H9 (cell line): Measurements from ENCODE around the gene RERE. TPM values are rescaled to one million over a fixed set of nuclear protein-coding genes. Genes with fewer than 3 reads are reported as not detected.

Experiments used
- DNase-seq: peaks from one replicate; pipeline ENCODE4 v3.0.0-alpha.2; 2017
- H2AFZ ChIP-seq: one replicate; pipeline ENCODE4 v1.6.1; 2013; ENCODE audit warnings: mild to moderate bottlenecking, low read length, control low read depth, moderate library complexity
- H2AK5ac ChIP-seq: 2 replicates; pipeline ENCODE4 v1.6.1; 2013; ENCODE audit warnings: low read length, control low read depth, mixed read lengths; ENCODE audit not compliant: insufficient read length
- H2BK120ac ChIP-seq: one replicate; pipeline ENCODE4 v1.6.1; 2013; ENCODE audit warnings: low read depth, mild to moderate bottlenecking, low read length, control low read depth, inconsistent platforms; ENCODE audit not compliant: poor library complexity, severe bottlenecking
- H2BK12ac ChIP-seq: 2 replicates; pipeline ENCODE4 v1.6.1; 2013; ENCODE audit warnings: low read length, control low read depth, mixed read lengths, low read depth; ENCODE audit not compliant: insufficient read length
- H2BK15ac ChIP-seq: 2 replicates; pipeline ENCODE4 v1.6.1; 2013; ENCODE audit warnings: low read depth, low read length, control low read depth
- H2BK20ac ChIP-seq: one replicate; pipeline ENCODE4 v1.6.1; 2013; ENCODE audit warnings: low read depth, mild to moderate bottlenecking, low read length, control low read depth, inconsistent platforms; ENCODE audit not compliant: poor library complexity, severe bottlenecking
- H2BK5ac ChIP-seq: 2 replicates; pipeline ENCODE4 v1.6.1; 2013; ENCODE audit warnings: low read length, control low read depth, mixed read lengths; ENCODE audit not compliant: insufficient read length
- H3K14ac ChIP-seq: 2 replicates; pipeline ENCODE4 v1.6.1; 2013; ENCODE audit warnings: low read length, control low read depth; ENCODE audit not compliant: insufficient read depth
- H3K18ac ChIP-seq: 2 replicates; pipeline ENCODE4 v1.6.1; 2013; ENCODE audit warnings: low read depth, mild to moderate bottlenecking, mixed read lengths, low read length, control low read depth; ENCODE audit not compliant: insufficient read length
- H3K23ac ChIP-seq: 2 replicates; pipeline ENCODE4 v1.6.1; 2013; ENCODE audit warnings: low read length, control low read depth, mixed read lengths, low read depth; ENCODE audit not compliant: insufficient read length
- H3K23me2 ChIP-seq: 2 replicates; pipeline ENCODE4 v1.6.1; 2013; ENCODE audit warnings: low read depth, mild to moderate bottlenecking, mixed read lengths, low read length, control low read depth; ENCODE audit not compliant: insufficient read length, poor library complexity, severe bottlenecking
- H3K27ac ChIP-seq: 2 replicates; pipeline ENCODE4 v1.5.1; 2013; ENCODE audit warnings: low read length, control low read depth, mixed read lengths, low read depth; ENCODE audit not compliant: insufficient read length
- H3K27me3 ChIP-seq: 2 replicates; pipeline ENCODE4 v1.6.1; 2013; ENCODE audit warnings: low read length, control low read depth, inconsistent platforms; ENCODE audit not compliant: insufficient read depth
- H3K4ac ChIP-seq: 2 replicates; pipeline ENCODE4 v1.6.1; 2013; ENCODE audit warnings: low read depth, mild to moderate bottlenecking, control low read depth, inconsistent platforms, low read length, moderate library complexity
- H3K4me1 ChIP-seq: 2 replicates; pipeline ENCODE4 v1.6.1; 2013; ENCODE audit warnings: low read length, control low read depth, inconsistent platforms; ENCODE audit not compliant: insufficient read depth
- H3K4me2 ChIP-seq: 2 replicates; pipeline ENCODE4 v1.6.1; 2013; ENCODE audit warnings: low read length, control low read depth, mixed read lengths; ENCODE audit not compliant: insufficient read length, insufficient read depth
- H3K56ac ChIP-seq: 2 replicates; pipeline ENCODE4 v1.6.1; 2013; ENCODE audit warnings: low read depth, mild to moderate bottlenecking, mixed read lengths, low read length, control low read depth; ENCODE audit not compliant: insufficient read length
- H3K79me1 ChIP-seq: 2 replicates; pipeline ENCODE4 v1.6.1; 2013; ENCODE audit warnings: low read depth, mild to moderate bottlenecking, moderate library complexity, low read length, control low read depth, inconsistent platforms; ENCODE audit not compliant: insufficient read depth, poor library complexity, severe bottlenecking
- H3K79me2 ChIP-seq: 2 replicates; pipeline ENCODE4 v1.6.1; 2013; ENCODE audit warnings: low read length, control low read depth, inconsistent platforms; ENCODE audit not compliant: insufficient read depth
- H3K9ac ChIP-seq: 2 replicates; pipeline ENCODE4 v1.6.1; 2013; ENCODE audit warnings: low read length, control low read depth, mixed read lengths; ENCODE audit not compliant: insufficient read length; ENCODE audit errors: extremely low read depth
- H3K9me3 ChIP-seq: one replicate; pipeline ENCODE4 v1.6.1; 2013; ENCODE audit warnings: low read depth, low read length, inconsistent platforms; ENCODE audit not compliant: control insufficient read depth
- H3T11ph ChIP-seq: one replicate; pipeline ENCODE4 v1.6.1; 2013; ENCODE audit warnings: mild to moderate bottlenecking, low read length, control low read depth, inconsistent platforms
- H4K20me1 ChIP-seq: one replicate; pipeline ENCODE4 v1.6.1; 2013; ENCODE audit not compliant: control insufficient read depth, insufficient read length, insufficient read depth
- H4K5ac ChIP-seq: 2 replicates; pipeline ENCODE4 v1.6.1; 2013; ENCODE audit warnings: low read depth, mild to moderate bottlenecking, mixed read lengths, low read length, control low read depth; ENCODE audit not compliant: insufficient read length
- H4K8ac ChIP-seq: replicated peaks from 2 replicates; pipeline ENCODE4 v1.6.1; 2013; ENCODE audit warnings: low read length, control low read depth, mixed read lengths, low read depth; ENCODE audit not compliant: insufficient read length
- H4K91ac ChIP-seq: 2 replicates; pipeline ENCODE4 v1.6.1; 2013; ENCODE audit warnings: low read depth, mild to moderate bottlenecking, moderate library complexity, mixed read lengths, low read length, control low read depth; ENCODE audit not compliant: insufficient read length
- H3K27ac Mint-ChIP-seq, 3 experiments: 2 replicates in 2 of 3; 3 replicates in 1 of 3; pipeline ENCODE4 v1.8.0; 2020 to 2021; ENCODE audit warnings: mixed read lengths in 3 of 3, mild to moderate bottlenecking in 1 of 3, moderate library complexity in 1 of 3
- H3K27me3 Mint-ChIP-seq: 2 replicates; pipeline ENCODE4 v1.8.0; 2021; ENCODE audit warnings: low read depth, mild to moderate bottlenecking, moderate library complexity, mixed read lengths
- H3K36me3 Mint-ChIP-seq, 3 experiments: 2 replicates in 2 of 3; 3 replicates in 1 of 3; pipeline ENCODE4 v1.8.0; 2020 to 2021; ENCODE audit warnings: low read depth in 3 of 3, mixed read lengths in 3 of 3; ENCODE audit not compliant: insufficient read depth in 1 of 3
- H3K4me1 Mint-ChIP-seq, 2 experiments: 2 replicates each; pipeline ENCODE4 v1.8.0; 2020; ENCODE audit warnings: mixed read lengths in 2 of 2
- H3K4me3 Mint-ChIP-seq, 2 experiments: 2 replicates in 1 of 2; 3 replicates in 1 of 2; pipeline ENCODE4 v1.8.0; 2020 to 2021; ENCODE audit warnings: mild to moderate bottlenecking in 2 of 2, mixed read lengths in 2 of 2, moderate library complexity in 1 of 2
- H3K9me3 Mint-ChIP-seq, 2 experiments: 2 replicates in 1 of 2; 3 replicates in 1 of 2; pipeline ENCODE4 v1.8.0; 2020; ENCODE audit warnings: mild to moderate bottlenecking in 2 of 2, mixed read lengths in 2 of 2, moderate library complexity in 1 of 2
- WGBS: extraction: QIAGEN DNeasy Blood & Tissue Kit; methylation state at CpG from one replicate; pipeline ENCODE4 v1.1.7; 2013; ENCODE audit warnings: missing lambda C conversion rate, low lambda C conversion rate, mixed read lengths; ENCODE audit not compliant: insufficient read length; ENCODE audit errors: extremely low coverage; 5-methylcytosine and 5-hydroxymethylcytosine counted together
- total RNA-seq: library from RNA; stranded (reverse); gene quantifications from 2 replicates; pipeline ENCODE4 v1.2.1, GENCODE V29; 2021
- TF ChIP-seq, protein P1 (sequence below): fragments of 200-600 bp; sonication (generic); conservative IDR thresholded peaks from 3 replicates; pipeline ENCODE4 v1.8.0; 2021; ENCODE audit warnings: antibody characterized with exemption, mild to moderate bottlenecking

RERE gene
- total RNA-seq, 1 experiment from 2014 or later = 103 TPM

DNA sequence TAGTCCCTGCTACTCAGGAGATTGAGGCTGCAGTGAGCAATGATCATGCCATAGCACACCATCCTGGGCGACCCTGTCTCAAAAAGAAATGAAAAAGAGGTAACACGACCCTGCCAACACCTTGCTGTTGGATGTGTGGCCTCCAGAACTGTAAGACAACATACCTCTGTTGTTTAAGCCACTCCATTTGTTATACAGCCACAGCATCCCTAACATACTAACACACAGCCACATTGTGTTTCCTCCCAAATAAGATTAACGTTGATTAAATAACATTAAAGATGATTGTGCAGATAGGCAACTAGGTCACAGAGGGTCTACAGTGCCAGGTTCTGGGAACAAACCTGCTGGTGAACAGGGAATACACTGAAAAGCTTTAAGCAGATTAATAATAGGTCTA, 170.4 kb downstream of the RERE start:
- H2BK12ac ChIP-seq = no peak overlapping the region
- Mint-ChIP-seq H3K9me3 (no peaks in the 10 kb centered on the region), H3K36me3 (peaks cover 6 to 8% (median 7%) of the 10 kb centered on the region in 3 experiments), H3K4me3 (no peak overlapping the region), H3K27me3 (no peaks in the 10 kb centered on the region), H3K27ac (no peak overlapping the region), H3K4me1 (peaks cover 24 to 42% of the 10 kb centered on the region in 2 experiments)
- no peak overlapping the region for H3K18ac ChIP-seq
- no peak overlapping the region for H2BK5ac ChIP-seq
- no peak overlapping the region for H2BK15ac ChIP-seq
- no peak overlapping the region for H3K9ac ChIP-seq
- DNase-seq = no peak
- H3K56ac ChIP-seq = no peak overlapping the region
- H4K91ac ChIP-seq = no peak overlapping the region
- no peaks in the 10 kb centered on the region for H4K20me1 ChIP-seq
- no peaks in the 10 kb centered on the region for H3K27me3 ChIP-seq
- no peak overlapping the region for H2BK20ac ChIP-seq
- peaks cover 33% of the 10 kb centered on the region; the same call in 1 of the 2 replicates for H3K79me2 ChIP-seq
- H3K9me3 ChIP-seq = no peaks in the 10 kb centered on the region
- H3K23ac ChIP-seq = no peak overlapping the region
- no peaks in the 10 kb centered on the region; the same call in 1 of the 2 replicates for H3K4me1 ChIP-seq
- no peak overlapping the region for H3K27ac ChIP-seq
- H4K8ac ChIP-seq = no peak overlapping the region
- no peaks in the 10 kb centered on the region for H3K23me2 ChIP-seq
- no peak overlapping the region for H2BK120ac ChIP-seq
- H3T11ph ChIP-seq = no peak overlapping the region
- no peak overlapping the region for H2AFZ ChIP-seq
- H3K4me2 ChIP-seq = no peak overlapping the region
- TF ChIP-seq, protein P1, sequence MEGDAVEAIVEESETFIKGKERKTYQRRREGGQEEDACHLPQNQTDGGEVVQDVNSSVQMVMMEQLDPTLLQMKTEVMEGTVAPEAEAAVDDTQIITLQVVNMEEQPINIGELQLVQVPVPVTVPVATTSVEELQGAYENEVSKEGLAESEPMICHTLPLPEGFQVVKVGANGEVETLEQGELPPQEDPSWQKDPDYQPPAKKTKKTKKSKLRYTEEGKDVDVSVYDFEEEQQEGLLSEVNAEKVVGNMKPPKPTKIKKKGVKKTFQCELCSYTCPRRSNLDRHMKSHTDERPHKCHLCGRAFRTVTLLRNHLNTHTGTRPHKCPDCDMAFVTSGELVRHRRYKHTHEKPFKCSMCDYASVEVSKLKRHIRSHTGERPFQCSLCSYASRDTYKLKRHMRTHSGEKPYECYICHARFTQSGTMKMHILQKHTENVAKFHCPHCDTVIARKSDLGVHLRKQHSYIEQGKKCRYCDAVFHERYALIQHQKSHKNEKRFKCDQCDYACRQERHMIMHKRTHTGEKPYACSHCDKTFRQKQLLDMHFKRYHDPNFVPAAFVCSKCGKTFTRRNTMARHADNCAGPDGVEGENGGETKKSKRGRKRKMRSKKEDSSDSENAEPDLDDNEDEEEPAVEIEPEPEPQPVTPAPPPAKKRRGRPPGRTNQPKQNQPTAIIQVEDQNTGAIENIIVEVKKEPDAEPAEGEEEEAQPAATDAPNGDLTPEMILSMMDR = no peak
- H3K14ac ChIP-seq = no peak overlapping the region
- no peak overlapping the region for H3K4ac ChIP-seq
- H3K79me1 ChIP-seq = peaks cover 10% of the 10 kb centered on the region
- H2AK5ac ChIP-seq = no peak overlapping the region
- no CpG with 5 or more reads among the region's 3 CpGs for whole genome bisulfite sequencing
- H4K5ac ChIP-seq = no peak overlapping the region
